WERI-Rb-1 (cell line): ENCODE data around the gene LTBP1.

Experiments
- DNase-seq: peaks from one replicate; pipeline ENCODE4 v3.0.0-alpha.2; 2020
- H3K27ac ChIP-seq: fragments of 250-450 bp; sonication (Bioruptor Pico); 2 replicates; pipeline ENCODE4 v1.5.1; 2020; ENCODE audit warnings: mild to moderate bottlenecking, moderate library complexity
- H3K27me3 ChIP-seq: fragments of 250-450 bp; sonication (Bioruptor Pico); 2 replicates; pipeline ENCODE4 v1.5.1; 2021; ENCODE audit warnings: mild to moderate bottlenecking, low read depth, moderate library complexity; ENCODE audit not compliant: insufficient read depth, severe bottlenecking
- H3K36me3 ChIP-seq: fragments of 250-450 bp; sonication (Bioruptor Pico); 2 replicates; pipeline ENCODE4 v1.5.1; 2020; ENCODE audit warnings: mild to moderate bottlenecking, moderate library complexity
- H3K4me3 ChIP-seq: 2 replicates; pipeline ENCODE4 v1.5.1; 2011; ENCODE audit warnings: low read depth, mild to moderate bottlenecking, control low read depth, low read length
- H3K9me3 ChIP-seq: fragments of 250-450 bp; sonication (Bioruptor Pico); 2 replicates; pipeline ENCODE4 v1.5.1; 2021; ENCODE audit warnings: mild to moderate bottlenecking, moderate library complexity; ENCODE audit not compliant: severe bottlenecking
- CTCF ChIP-seq: IDR thresholded peaks from 2 replicates; pipeline ENCODE4 v1.5.1; 2011; ENCODE audit warnings: low read depth, mild to moderate bottlenecking, control low read depth, inconsistent platforms, low read length

Gene LTBP1

GRCh38 chr2:33202641-33203522 lies 256.1 kb downstream of the LTBP1 start:
- H3K27me3 ChIP-seq = no peaks in the 10 kb centered on the region
- H3K4me3 ChIP-seq = no peak overlapping the region
- H3K9me3 ChIP-seq = no peaks in the 10 kb centered on the region
- no peaks in the 10 kb centered on the region for H3K36me3 ChIP-seq
- DNase-seq = no peak
- H3K27ac ChIP-seq = no peak overlapping the region
- TF ChIP-seq CTCF = no peak

- no peak for DNase-seq
- Histone ChIP-seq H3K27me3 (no peaks in the 10 kb centered on the region), H3K36me3 (no peaks in the 10 kb centered on the region), H3K27ac (no peak overlapping the region), H3K9me3 (no peaks in the 10 kb centered on the region), H3K4me3 (no peak overlapping the region)
- no peak for TF ChIP-seq CTCF
Observed at GRCh38 chr2:33204945-33205344, 258.2 kb downstream of the LTBP1 start.

GRCh38 chr2:33205693-33206434 lies 259.1 kb downstream of the LTBP1 start:
- no peak for DNase-seq
- H3K36me3 ChIP-seq = no peaks in the 10 kb centered on the region

GRCh38 chr2:33207151-33207740 lies 260.5 kb downstream of the LTBP1 start:
- no peak overlapping the region for H3K27ac ChIP-seq
- DNase-seq = no peak

More at GRCh38 chr2:33205693-33206434, 259.1 kb downstream of the LTBP1 start:
- Histone ChIP-seq H3K9me3 (no peaks in the 10 kb centered on the region), H3K27ac (no peak overlapping the region), H3K27me3 (no peaks in the 10 kb centered on the region), H3K4me3 (no peak overlapping the region)
- no peak for TF ChIP-seq CTCF

GRCh38 chr2:33208400-33208799 lies 261.6 kb downstream of the LTBP1 start:
- no peak for DNase-seq
- no peaks in the 10 kb centered on the region for H3K27me3 ChIP-seq
- no peak overlapping the region for H3K4me3 ChIP-seq

More at GRCh38 chr2:33207151-33207740, 260.5 kb downstream of the LTBP1 start:
- Histone ChIP-seq H3K9me3 (no peaks in the 10 kb centered on the region), H3K27me3 (no peaks in the 10 kb centered on the region), H3K4me3 (no peak overlapping the region), H3K36me3 (no peaks in the 10 kb centered on the region)
- TF ChIP-seq CTCF = no peak

More at GRCh38 chr2:33208400-33208799, 261.6 kb downstream of the LTBP1 start:
- TF ChIP-seq CTCF = no peak
- H3K27ac ChIP-seq = no peak overlapping the region
- no peaks in the 10 kb centered on the region for H3K9me3 ChIP-seq
- no peaks in the 10 kb centered on the region for H3K36me3 ChIP-seq
